Upper lobe of left lung (tissue), 4 donors: ENCODE measurements around the gene P4HTM.

Source experiments
- POLR2AphosphoS5 ChIP-seq, 2 donors: sonication (generic); formaldehyde crosslinking; IDR thresholded peaks; one replicate each; pipeline ENCODE4 v1.5.1; 2017; ENCODE audit warnings: antibody characterized with exemption in 2 of 2
- TF ChIP-seq, protein P1 (sequence below), 6 experiments: fragments of 450-650 bp in 4 of 6; fragments of 200-600 bp in 2 of 6; sonication (generic) in 2 of 6; IDR thresholded peaks; one replicate each; pipeline ENCODE4 v1.5.1; 2016 to 2019; ENCODE audit warnings: antibody characterized with exemption in 6 of 6

- peak; percentile 80 for TF ChIP-seq POLR2AphosphoS5 (IDR thresholded peaks at IDR 0.05)
- TF ChIP-seq, protein P1, sequence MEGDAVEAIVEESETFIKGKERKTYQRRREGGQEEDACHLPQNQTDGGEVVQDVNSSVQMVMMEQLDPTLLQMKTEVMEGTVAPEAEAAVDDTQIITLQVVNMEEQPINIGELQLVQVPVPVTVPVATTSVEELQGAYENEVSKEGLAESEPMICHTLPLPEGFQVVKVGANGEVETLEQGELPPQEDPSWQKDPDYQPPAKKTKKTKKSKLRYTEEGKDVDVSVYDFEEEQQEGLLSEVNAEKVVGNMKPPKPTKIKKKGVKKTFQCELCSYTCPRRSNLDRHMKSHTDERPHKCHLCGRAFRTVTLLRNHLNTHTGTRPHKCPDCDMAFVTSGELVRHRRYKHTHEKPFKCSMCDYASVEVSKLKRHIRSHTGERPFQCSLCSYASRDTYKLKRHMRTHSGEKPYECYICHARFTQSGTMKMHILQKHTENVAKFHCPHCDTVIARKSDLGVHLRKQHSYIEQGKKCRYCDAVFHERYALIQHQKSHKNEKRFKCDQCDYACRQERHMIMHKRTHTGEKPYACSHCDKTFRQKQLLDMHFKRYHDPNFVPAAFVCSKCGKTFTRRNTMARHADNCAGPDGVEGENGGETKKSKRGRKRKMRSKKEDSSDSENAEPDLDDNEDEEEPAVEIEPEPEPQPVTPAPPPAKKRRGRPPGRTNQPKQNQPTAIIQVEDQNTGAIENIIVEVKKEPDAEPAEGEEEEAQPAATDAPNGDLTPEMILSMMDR (IDR thresholded peaks at IDR 0.05), result peak in 4 of 6 experiments; percentile 27 to 51 (median 44)
Observed at GRCh38 chr3:48989796-48990635, at the start of gene P4HTM.
